Natural killer cell (primary cell): ENCODE data around the gene ITM2C. TPM values are rescaled to one million over a fixed set of nuclear protein-coding genes. Genes with fewer than 3 reads are reported as not detected.

Source experiments
- ATAC-seq, 3 donors: fragments of 150-1000 bp in 2 of 3; fragments of 200-7000 bp in 1 of 3; cut with Tn5 transposase; 1 replicate in 1 of 3; 2 replicates in 2 of 3; pipeline ENCODE4 v1.10.0; 2021; ENCODE audit warnings: mild to moderate bottlenecking in 2 of 3, moderate library complexity in 2 of 3
- DNase-seq, 2 donors: peaks; one replicate each; pipeline versions ENCODE4 v3.0.0 to v3.0.0-alpha.2; 2013 to 2021; ENCODE audit warnings: mixed read lengths in 1 of 2
- H3K27ac ChIP-seq: one replicate; pipeline ENCODE4 v1.5.1; 2013; ENCODE audit warnings: mild to moderate bottlenecking, low read length
- H3K27me3 ChIP-seq: one replicate; pipeline ENCODE4 v1.6.1; 2013; ENCODE audit warnings: low read length; ENCODE audit not compliant: control insufficient read depth, insufficient read depth
- H3K36me3 ChIP-seq: one replicate; pipeline ENCODE4 v1.6.1; 2013; ENCODE audit warnings: low read length; ENCODE audit not compliant: control insufficient read depth, insufficient read depth
- H3K4me1 ChIP-seq: one replicate; pipeline ENCODE4 v1.6.1; 2013; ENCODE audit warnings: low read length; ENCODE audit not compliant: control insufficient read depth, insufficient read depth
- H3K4me3 ChIP-seq: one replicate; pipeline ENCODE4 v1.5.1; 2013; ENCODE audit warnings: low read length
- H3K9me3 ChIP-seq: one replicate; pipeline ENCODE4 v1.6.1; 2013; ENCODE audit warnings: low read length; ENCODE audit not compliant: control insufficient read depth, insufficient read depth
- H3K27ac Mint-ChIP-seq, 2 donors: one replicate each; pipeline ENCODE4 v1.8.0; 2022; ENCODE audit warnings: mild to moderate bottlenecking in 2 of 2, mixed read lengths in 2 of 2, moderate library complexity in 1 of 2
- H3K27me3 Mint-ChIP-seq, 2 donors: one replicate each; pipeline ENCODE4 v1.8.0; 2022; ENCODE audit warnings: low read depth in 2 of 2, mixed read lengths in 2 of 2
- H3K36me3 Mint-ChIP-seq: one replicate; pipeline ENCODE4 v1.8.0; 2022; ENCODE audit warnings: mixed read lengths
- H3K4me1 Mint-ChIP-seq, 2 donors: one replicate each; pipeline ENCODE4 v1.8.0; 2022; ENCODE audit warnings: mixed read lengths in 2 of 2
- H3K4me3 Mint-ChIP-seq: one replicate; pipeline ENCODE4 v1.8.0; 2022; ENCODE audit warnings: mild to moderate bottlenecking, moderate library complexity, mixed read lengths
- H3K9me3 Mint-ChIP-seq, 2 donors: one replicate each; pipeline ENCODE4 v1.8.0; 2022; ENCODE audit warnings: mixed read lengths in 2 of 2
- CTCF ChIP-seq: fragments of 200-600 bp; IDR thresholded peaks from one replicate; pipeline ENCODE4 v1.8.0; 2022; ENCODE audit warnings: antibody characterized with exemption
- WGBS: methylation state at CpG from one replicate; pipeline ENCODE4 v1.1.7; 2013; ENCODE audit warnings: missing lambda C conversion rate; ENCODE audit not compliant: insufficient coverage; 5-methylcytosine and 5-hydroxymethylcytosine counted together
- intact Hi-C: fragments of 100-400 bp; cut with micrococcal nuclease; formaldehyde crosslinking; loops from one replicate; pipeline ENCODE4 v1.14.2; 2022
- total RNA-seq, 4 donors: library from RNA; stranded (reverse); fragments of 120-200 nt in 1 of 4; gene quantifications; one replicate each; pipeline versions ENCODE4 v1.2.3 to v1.2.4, GENCODE V29; 2013 to 2022

ITM2C gene
- total RNA-seq, 3 donors from 2014 or later (not counting 1 experiment from before 2014, with no cell fraction given), result 4.7 to 36.3 (median 5.1) TPM

GRCh38 chr2:230861552-230862255, 3.0 kb upstream of the ITM2C start:
- DNase-seq, result peak in 1 of 2 donors; percentile 37
- no peak for ATAC-seq
- H3K4me1 Mint-ChIP-seq, result peaks cover 29 to 51% of the 10 kb centered on the region in 2 donors
- peaks cover 51 to 54% of the 10 kb centered on the region in 2 donors for H3K27me3 Mint-ChIP-seq
- no peak overlapping the region for H3K27ac Mint-ChIP-seq
- Histone ChIP-seq H3K4me1 (peaks cover 37% of the 10 kb centered on the region), H3K36me3 (no peaks in the 10 kb centered on the region), H3K9me3 (no peaks in the 10 kb centered on the region), H3K27ac (no peak overlapping the region), H3K27me3 (peaks cover 56% of the 10 kb centered on the region), H3K4me3 (no peak overlapping the region)
- H3K9me3 Mint-ChIP-seq, result no peaks in the 10 kb centered on the region
- H3K36me3 Mint-ChIP-seq, result no peaks in the 10 kb centered on the region
- intact Hi-C loops, result no loop called here
- no peak for TF ChIP-seq CTCF
- H3K4me3 Mint-ChIP-seq, result peak overlapping the region; percentile 62
- 73% methylated on average over 13 of the region's 13 CpGs for WGBS

- Histone ChIP-seq H3K27me3 (peaks cover 53% of the 10 kb centered on the region), H3K27ac (no peak overlapping the region), H3K4me1 (peaks cover 43% of the 10 kb centered on the region), H3K9me3 (no peaks in the 10 kb centered on the region), H3K36me3 (no peaks in the 10 kb centered on the region), H3K4me3 (no peak overlapping the region)
- no peaks in the 10 kb centered on the region for H3K36me3 Mint-ChIP-seq
- TF ChIP-seq CTCF, result no peak
- H3K9me3 Mint-ChIP-seq, result no peaks in the 10 kb centered on the region
- H3K27me3 Mint-ChIP-seq, result peaks cover 47 to 49% of the 10 kb centered on the region in 2 donors
- intact Hi-C loops, result no loop called here
- H3K4me1 Mint-ChIP-seq, result peaks cover 29 to 57% of the 10 kb centered on the region in 2 donors
- WGBS, result 90% methylated on average over 5 of the region's 5 CpGs
- no peak overlapping the region for H3K27ac Mint-ChIP-seq
- no peak for ATAC-seq
- no peak overlapping the region for H3K4me3 Mint-ChIP-seq
- DNase-seq, result no peak
Measured at GRCh38 chr2:230862292-230862691, 2.5 kb upstream of the ITM2C start.

- WGBS, result 87% methylated on average over 6 of the region's 8 CpGs
- no peaks in the 10 kb centered on the region for H3K9me3 ChIP-seq
- Mint-ChIP-seq H3K27me3 (peaks cover 39 to 42% of the 10 kb centered on the region in 2 donors), H3K4me1 (peaks cover 29 to 58% of the 10 kb centered on the region in 2 donors), H3K36me3 (no peaks in the 10 kb centered on the region), H3K4me3 (peak overlapping the region; percentile 74), H3K27ac (no peak overlapping the region), H3K9me3 (no peaks in the 10 kb centered on the region)
- peaks cover 47% of the 10 kb centered on the region for H3K27me3 ChIP-seq
- no peak overlapping the region for H3K27ac ChIP-seq
- H3K4me1 ChIP-seq, result peaks cover 50% of the 10 kb centered on the region
- ATAC-seq (no peak), DNase-seq (no peak)
- H3K36me3 ChIP-seq, result no peaks in the 10 kb centered on the region
- no peak overlapping the region for H3K4me3 ChIP-seq
- no peak for TF ChIP-seq CTCF
- intact Hi-C loops, result no loop called here
Measured at GRCh38 chr2:230863031-230863430, 1.7 kb upstream of the ITM2C start.
